H1 (cell line): ENCODE data around the gene ITGA11. TPM values are rescaled to one million over a fixed set of nuclear protein-coding genes. Genes with fewer than 3 reads are reported as not detected.

Experiments
- ASH2L ChIP-seq: fragments of 200-600, 300-600 bp; sonication (generic); IDR thresholded peaks from one replicate; pipeline ENCODE4 v1.7.1; 2017; ENCODE audit warnings: low read length
- ATF2 ChIP-seq: IDR thresholded peaks from 2 replicates; pipeline ENCODE4 v1.6.1; 2012; ENCODE audit warnings: low read length, inconsistent platforms
- FOSL1 ChIP-seq: IDR thresholded peaks from 2 replicates; pipeline ENCODE4 v1.6.1; 2011; ENCODE audit warnings: mild to moderate bottlenecking, low read depth, low read length, moderate library complexity; ENCODE audit not compliant: insufficient read depth
- RAD21 ChIP-seq, 2 experiments: IDR thresholded peaks in 1 of 2; conservative IDR thresholded peaks in 1 of 2; 2 replicates each; pipeline ENCODE4 v1.6.1; 2011; ENCODE audit warnings: low read depth in 2 of 2, low read length in 2 of 2, improper control_type of control experiment in 1 of 2, inconsistent platforms in 1 of 2, mild to moderate bottlenecking in 1 of 2, moderate library complexity in 1 of 2
- RXRA ChIP-seq: IDR thresholded peaks from 2 replicates; pipeline ENCODE4 v1.6.1; 2011; ENCODE audit warnings: low read depth, mild to moderate bottlenecking, low read length, moderate library complexity; ENCODE audit not compliant: insufficient read depth
- SUZ12 ChIP-seq: fragments of 200-600 bp; sonication (generic); IDR thresholded peaks from 2 replicates; pipeline ENCODE4 v1.6.1; 2012; ENCODE audit warnings: mild to moderate bottlenecking, inconsistent platforms, low read length, moderate library complexity, mixed read lengths
- TCF12 ChIP-seq: IDR thresholded peaks from 2 replicates; pipeline ENCODE4 v1.6.1; 2011; ENCODE audit warnings: low read depth, mild to moderate bottlenecking, low read length
- ZNF274 ChIP-seq: IDR thresholded peaks from 2 replicates; pipeline ENCODE4 v1.7.0; 2012; ENCODE audit warnings: low read length, borderline replicate concordance; ENCODE audit errors: extremely low read depth
- polyA plus RNA-seq, 7 experiments: library from polyadenylated mRNA; depleted of rRNA in 3 of 7; stranded (reverse) in 5 of 7; unstranded in 2 of 7; fragments of >200 nt in 5 of 7; fragments of 200-250 nt in 2 of 7; gene quantifications; 1 replicate in 5 of 7; 2 replicates in 1 of 7; 4 replicates in 1 of 7; pipeline versions ENCODE4 v1.2.1 to v1.2.3, GENCODE V29; 2011 to 2013; ENCODE audit warnings: missing spikeins in 2 of 7, mixed read lengths in 2 of 7
- total RNA-seq: library from RNA; stranded (reverse); fragmentation: NEBNext Ultra II Directional; extraction: Animal tissue kit (Norgen Biotek cat#: 25700); gene quantifications from 2 replicates; pipeline ENCODE4 v1.2.1, GENCODE V29; 2021

Gene ITGA11
- total and polyA plus RNA-seq, 2 of the 8 experiments (the other 6 are each of a cell fraction or from before 2014, with no cell fraction given), result 0.05 to 0.06 TPM

- TF ChIP-seq SUZ12 (no peak), RXRA (no peak), RAD21 (IDR thresholded peaks at IDR 0.05 in 1 of 2, conservative IDR thresholded peaks at IDR 0.05 in 1 of 2; ENCODE audit: low read depth in 2 of 2, low read length in 2 of 2) (no peak), TCF12 (no peak), ASH2L (no peak), ATF2 (no peak), FOSL1 (no peak), ZNF274 (no peak)
These were observed 9.2 kb upstream of the ITGA11 start (continued) for GRCh38 chr15:68441045-68441743.
